Epidermal melanocyte (primary cell): ENCODE data around the gene SLIT1.

Experiments used
- DNase-seq: peaks from one replicate; pipeline ENCODE4 v3.0.0; 2011; ENCODE audit warnings: low spot score; ENCODE audit not compliant: insufficient read length

Gene SLIT1

DNA sequence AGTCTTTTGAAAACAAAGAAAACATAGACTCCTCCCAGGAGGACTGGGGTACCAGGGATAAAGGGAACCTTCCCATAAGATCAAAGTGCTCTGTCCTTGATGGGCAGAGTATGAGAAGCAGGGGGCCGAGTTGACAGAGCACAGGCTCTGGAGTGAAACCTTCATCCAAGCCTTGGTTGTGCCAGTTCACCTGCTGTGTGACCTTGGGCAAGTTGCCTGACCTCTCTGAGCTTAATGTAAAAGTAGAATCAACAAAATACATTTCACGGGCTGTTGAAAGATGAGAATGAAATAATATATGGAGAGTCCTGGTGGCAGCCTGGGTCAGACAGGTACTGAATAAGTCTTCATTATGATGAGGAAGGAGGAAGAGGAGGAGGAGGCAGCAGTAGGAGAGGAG is 69.9 kb downstream of the SLIT1 start:
- DNase-seq = no peak

DNA sequence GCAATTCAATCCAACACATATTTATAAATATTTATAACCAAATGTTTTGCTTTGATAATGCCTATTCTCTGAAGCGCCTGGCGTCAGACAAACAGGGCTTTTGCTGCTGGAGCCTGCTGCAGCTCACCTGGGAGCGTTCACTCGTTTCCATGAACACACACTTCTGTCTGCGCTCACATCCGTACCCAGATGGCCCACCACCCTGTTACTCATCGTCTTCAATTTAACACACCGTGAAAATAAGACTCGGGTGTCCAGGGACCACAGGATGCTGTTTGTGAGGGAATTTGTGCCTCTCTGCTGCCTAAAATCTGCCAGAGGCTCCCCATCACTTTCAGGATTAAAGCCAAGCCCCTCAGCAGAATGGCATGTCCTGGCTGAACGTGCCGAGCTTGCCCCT is 74.1 kb downstream of the SLIT1 start:
- no peak for DNase-seq

DNA sequence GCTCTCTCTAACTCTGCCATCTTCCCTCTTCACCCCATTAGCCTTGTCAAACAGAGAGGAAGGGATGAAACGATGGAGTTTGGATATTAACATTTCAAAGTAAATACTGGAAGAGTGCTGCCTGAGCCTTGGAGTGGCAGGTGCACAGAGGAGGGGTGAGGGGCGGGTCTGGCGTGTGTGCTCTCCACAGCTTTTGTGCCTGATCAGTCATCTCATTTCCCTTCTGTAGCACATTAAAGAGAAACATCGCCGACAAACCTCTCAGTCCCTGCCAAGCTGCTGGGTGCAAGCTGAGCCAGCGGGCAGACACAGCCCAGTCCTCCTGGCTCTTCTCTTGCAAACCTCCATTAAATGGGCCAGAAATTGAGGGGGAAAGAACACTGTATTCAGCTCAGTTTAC is 76.2 kb downstream of the SLIT1 start:
- DNase-seq = no peak

DNA sequence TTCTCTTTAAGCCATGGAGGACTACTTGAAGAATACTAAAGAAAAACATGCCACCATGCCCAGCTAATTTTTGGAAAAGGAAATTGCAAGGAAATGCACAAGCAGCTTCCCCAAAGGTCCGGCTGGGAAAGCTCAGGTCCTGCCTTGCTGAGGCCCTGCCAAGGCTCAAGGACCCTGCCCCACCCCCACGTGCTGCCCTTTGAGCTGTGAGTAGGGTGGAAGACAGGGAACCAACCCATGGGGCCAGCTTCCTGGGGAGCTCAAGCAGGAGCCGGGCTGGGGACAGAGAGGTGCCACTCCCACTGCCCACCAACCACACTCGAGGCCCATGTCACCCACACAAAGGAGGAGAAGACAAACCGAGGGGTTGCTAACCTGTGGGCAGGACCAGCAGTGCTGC is 78.2 kb downstream of the SLIT1 start:
- DNase-seq = no peak

DNA sequence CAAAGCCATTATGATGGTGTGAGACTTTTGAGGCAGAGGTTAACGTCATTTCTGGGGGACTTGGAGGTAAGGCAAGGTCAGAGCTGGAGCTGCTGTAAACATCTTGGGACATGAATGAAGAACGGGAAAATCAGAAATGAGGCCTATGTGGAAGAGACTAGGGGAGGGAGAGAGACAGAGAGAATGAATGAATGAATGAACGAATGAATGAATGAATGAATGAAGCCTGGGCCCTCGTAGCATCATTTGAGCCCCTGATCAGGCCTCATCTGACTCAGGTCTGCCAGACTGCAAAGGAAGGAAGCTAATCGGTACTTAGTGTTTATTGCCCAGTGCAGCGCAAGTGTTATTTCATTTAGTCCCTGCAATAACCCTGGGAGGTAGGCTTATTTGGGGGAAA is 79.6 kb downstream of the SLIT1 start:
- DNase-seq = no peak

DNA sequence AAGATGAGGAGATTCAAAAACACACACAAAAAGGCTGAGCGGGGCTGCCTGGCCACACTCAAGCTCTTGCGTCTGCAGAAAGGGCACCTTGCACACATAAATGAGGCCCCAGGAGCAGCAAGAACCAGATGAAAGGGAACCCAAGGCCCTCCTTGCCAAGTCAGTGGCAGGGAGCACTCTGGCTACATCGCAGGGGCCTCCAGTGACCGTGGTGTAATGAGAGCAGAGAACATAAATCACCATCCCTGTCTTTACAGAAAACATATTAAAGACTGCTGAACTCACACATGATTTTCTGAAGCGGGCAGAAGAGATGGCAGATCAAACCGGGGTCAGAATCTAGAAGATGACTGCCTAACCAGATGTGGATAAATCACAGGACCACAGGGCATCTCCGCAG is 80.5 kb downstream of the SLIT1 start:
- DNase-seq = no peak

DNA sequence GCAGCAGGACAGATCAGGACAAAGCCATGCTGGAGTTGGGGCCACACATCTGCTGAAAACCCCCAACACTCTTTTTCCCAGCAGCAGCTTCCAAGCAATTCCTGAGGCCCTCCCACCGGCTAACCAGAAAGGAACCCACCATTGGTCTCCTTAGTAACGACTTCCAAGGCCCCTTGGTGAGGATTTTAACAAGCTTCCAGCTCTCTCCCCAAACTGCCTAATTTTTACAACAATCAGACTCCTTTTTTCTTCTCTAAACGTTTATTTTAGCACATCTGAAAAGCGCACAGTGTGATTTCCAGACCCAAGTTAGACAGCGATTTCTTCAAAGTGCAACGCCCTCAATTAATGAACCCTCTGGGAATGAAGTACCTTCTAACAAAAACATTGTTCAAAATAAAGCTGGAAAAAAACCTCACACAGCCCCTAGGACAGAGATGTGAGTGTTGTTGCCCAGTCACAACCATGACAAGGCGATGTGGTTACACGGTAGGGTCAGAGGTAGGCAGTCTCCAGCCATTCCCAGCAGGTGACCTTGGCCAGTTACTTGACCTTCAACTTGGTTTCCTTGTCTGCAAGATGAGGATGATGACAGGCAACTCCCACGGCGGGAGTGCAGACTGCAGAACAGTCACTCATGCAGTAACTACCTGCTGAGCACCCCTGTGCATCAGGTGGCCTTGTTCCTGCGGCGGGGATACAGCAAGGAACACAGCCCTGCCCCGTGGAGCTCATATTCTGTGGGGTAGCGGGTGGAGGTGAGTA is 82.3 kb downstream of the SLIT1 start:
- DNase-seq = no peak

DNA sequence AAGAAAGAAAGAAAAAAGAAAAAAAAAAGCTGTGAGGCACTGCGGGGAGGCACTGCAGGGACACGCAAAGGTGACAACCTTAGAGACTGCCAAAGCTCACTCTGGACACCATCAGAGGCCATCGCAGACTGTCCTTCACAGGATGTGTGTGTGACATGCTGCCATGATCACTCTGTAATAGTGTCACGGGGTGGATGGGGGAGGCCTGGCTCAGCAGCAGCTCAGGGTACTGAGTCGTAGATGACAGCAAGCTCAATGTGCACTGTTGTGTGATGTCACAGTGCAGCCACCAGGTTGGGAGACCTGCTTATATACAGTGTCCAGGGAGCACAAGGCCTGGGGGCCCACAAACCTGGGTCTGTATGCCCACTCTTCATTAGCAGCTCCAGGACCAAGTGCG is 83.3 kb downstream of the SLIT1 start:
- no peak for DNase-seq

DNA sequence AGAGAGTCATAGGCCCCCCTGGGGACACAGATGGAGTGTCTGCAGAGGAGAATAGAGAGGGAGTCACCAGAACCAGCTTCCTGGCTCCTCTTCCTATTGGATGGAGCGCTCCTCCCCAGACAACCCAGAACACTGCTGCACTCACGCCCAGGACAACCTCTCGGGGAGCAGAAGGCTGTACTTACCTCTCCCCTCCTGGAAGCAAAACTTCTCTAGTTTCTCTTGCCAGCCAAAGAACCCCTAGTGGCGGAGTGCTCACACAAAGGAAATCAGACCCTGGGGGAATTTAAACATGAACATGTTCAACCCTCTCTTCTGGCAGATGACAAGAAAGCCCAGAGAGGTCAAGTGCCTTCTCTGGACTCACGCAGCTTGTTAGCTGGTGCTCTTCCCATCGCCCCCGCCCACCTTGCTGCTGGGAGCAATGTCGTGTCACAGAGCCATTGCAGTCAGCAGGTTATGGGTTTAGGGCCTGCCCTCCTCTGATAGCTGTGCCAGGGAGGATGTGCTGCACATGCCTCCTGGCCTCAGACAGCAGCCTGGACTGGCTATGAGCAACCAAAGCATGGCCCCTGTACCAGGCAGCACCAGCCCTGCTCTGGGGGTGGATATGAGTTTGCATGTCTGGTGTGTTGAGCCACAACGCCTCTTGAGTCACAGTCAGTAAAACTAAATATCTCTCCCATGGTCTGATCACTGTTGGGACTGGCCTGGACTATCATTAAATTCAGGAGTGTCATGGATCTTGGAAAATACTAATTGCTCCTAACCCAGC is 84.4 kb downstream of the SLIT1 start:
- DNase-seq = no peak

DNA sequence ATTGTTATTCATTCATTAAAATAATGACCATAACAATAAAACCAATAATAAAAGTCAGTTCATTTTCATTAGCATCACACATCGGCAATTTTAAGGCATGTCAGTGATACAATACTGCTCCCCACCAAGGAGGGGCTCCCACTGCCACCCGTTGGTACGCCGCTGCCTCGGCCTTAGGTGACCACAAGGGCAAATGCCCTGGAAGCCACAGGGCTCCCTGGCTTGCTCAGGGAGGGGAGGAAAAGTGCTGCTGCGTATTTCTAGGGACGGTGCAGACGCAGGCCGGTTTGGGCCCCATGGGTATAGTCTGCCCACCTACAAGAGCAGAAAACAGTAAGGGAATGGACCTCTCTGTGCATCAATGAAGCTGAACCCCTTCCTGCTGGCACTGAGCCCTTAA is 85.1 kb downstream of the SLIT1 start:
- DNase-seq = no peak

DNA sequence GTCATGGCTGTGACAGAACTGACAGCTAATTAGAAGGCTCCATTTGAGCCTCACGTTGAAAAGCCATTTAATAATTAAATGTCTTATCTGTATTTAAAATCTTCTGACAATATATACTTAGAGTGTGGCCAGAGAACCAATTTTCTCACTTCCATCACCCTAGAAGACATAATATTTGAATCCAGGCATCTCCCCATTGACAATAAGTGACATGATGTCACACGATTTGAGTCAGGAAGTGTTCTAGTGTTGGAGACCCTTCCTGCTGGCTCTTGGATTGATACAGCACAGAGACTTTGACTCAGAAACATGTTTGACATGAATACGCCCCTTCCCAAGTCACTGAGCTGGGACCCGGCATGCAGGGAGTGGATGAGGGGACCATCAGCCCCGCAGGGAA is 85.9 kb downstream of the SLIT1 start:
- no peak for DNase-seq

DNA sequence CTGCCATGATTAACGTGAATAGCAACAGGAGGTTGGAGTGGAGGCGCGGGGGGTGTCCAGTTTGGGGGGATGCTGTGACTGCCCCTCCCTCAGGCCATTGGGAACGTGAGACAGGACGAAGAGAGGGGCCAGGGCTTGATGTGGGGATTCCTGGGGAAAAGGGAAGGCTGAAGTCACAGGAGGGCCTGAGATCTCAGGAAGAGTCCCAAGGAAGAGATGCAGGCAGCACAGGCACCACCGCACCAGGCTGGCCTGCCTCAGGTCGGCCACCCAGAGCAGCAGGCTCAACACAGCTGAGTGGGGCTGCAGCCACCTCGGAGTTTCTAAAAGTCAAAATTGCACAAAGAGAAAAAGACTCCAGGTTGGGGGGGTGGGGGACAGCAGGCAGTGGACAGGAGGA is 86.7 kb downstream of the SLIT1 start:
- no peak for DNase-seq

DNA sequence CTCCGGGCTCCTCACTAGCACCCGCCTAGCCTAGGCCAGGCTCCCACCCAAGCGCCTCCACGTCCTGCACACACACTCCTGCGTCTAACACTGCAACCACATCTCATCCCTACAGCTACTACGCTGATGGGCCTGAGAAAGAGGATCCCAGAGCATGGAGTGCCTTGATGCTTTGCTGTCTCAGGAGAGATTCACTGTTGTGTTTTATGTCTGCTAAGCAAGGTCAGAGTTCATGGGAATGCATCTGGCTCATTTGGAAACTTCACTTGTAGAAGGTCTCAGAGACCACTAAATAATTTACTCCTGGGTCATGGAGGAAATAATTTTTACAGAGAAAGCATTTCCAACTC is 88.7 kb downstream of the SLIT1 start:
- no peak for DNase-seq

DNA sequence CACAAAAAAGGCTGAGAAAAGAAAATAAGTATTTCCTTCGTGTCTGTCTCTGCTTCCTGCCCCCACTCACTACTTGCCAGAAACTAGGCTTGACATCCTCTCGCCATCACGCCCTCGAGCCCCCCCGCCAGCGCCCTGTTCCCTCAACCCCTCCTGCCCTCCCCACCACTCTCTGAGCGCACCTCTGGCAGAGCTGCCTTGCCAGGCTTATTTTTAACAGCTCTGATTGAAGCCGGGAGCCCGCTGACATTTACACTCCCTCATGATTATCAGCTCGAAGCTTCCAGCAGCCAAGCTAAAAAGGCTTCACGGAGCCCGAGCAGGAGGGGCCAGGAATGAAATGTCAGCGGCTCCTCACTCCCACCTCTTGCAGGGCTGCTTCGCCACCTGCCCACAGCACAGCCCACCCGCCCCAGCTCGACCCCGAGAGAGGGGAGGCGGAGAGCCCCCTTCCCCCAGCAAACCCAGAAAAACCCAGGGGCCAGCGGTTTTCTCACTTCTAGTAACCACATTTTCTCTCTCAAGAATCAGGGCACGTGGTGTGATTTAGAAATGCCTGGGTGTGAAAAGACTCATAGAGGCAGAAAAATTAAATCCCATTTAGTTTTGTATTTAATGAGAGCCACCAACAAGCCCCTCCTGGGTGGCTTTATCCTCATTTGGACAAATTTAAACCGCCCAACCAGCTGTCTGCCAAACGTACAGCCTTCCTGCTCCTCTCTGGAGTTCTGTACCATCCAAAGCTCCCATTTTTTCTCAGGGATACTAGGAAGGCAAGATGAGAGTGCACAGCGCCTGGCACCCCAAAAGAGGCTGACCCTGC is 89.3 kb downstream of the SLIT1 start:
- no peak for DNase-seq

DNA sequence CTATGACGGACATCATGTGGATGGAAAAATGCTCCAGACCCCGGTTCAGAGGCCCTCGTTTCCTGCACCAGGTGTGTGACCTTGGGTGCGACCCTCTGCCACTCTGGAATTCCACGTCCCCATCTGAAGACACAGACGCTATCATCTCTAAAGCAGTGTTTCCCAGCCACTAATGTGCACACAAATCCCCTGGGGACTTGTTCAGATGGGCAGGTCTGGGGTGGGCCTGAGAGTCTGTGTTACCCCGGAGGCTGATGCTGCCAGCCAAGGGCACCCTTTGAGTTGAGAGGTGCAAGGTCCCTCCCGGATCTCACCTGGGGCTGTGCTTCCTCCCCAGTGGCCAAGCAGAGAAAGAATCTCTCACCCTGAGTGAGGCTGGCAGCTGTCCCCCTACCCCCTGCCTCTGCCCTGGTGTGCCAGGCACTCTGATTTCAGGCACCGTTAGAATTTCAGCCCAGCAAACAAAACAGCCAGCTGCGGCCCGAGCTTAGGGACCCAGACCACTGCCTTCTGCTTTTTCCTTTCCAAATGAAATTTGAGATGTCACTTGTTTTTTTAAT is 90.0 kb downstream of the SLIT1 start:
- no peak for DNase-seq

DNA sequence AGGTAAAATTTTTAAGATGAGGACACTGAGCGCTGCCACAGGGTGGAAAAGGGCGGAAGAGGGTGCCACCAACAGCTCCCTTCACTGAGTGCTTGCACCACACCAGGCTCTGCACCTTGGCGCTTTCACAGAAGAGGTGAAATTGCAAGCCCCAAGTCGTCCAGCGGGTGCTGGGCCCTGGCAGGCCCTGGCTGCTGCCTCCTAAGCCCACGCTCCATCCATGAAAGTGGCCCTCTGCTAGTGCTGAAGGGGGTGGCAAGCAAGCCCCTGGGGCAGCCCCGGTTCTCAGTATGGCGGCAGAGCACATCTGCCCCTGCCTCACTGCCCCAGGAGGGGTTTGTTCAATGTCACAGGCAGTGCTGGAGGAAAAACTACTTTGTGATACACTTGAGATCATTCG is 95.1 kb downstream of the SLIT1 start:
- no peak for DNase-seq

DNA sequence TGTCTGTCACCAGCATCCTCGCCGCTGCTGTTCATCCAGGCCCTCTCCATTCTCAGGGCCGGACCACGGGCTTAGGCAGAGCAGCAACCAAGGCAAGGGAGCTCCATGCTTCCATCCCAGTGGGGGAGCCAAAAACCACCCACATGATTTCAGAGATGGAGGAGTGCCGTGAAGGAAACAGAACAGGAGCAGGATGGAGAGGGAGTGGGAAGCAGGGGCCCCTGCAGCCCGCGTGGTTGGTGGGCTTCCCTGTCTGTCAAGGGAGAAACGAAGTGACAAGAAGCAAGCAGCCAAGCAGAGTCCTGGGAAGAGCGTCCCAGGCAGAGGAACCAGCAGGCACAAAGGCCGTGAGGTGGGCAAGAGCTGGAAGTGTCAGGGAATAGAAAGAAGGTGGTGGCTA is 95.7 kb downstream of the SLIT1 start:
- DNase-seq = no peak

DNA sequence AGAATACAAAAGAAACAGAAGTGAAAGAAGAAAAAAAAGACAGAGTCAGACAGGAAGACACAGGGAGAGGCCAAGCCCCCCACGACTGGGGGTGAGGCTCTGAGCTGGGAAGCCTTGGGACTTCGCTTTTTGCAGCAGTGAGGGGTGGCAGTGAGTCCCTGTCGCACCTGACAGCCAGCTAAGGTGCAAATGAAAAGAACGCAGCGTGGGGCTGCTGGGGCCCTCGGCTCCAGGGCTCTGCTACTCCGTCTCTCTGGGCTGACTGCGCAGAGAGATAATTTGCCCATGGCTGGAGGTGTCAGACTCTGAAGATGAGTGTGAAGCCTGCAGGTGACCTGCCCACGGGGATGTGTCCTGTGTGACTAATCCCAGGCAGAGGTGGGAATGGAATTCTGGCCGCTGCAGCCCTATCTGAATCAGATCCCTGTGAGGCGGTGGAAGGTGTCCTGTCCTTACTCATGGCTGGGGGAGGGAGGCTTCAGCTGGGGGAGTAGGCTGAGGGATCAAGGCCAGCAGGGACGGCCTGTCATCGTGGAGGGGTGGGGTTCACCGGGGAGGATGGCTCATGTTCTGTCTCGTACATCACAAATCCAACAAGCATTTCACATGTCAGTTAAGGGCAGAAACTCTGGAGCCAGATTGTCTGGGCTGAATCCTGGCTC is 96.4 kb downstream of the SLIT1 start:
- no peak for DNase-seq

DNA sequence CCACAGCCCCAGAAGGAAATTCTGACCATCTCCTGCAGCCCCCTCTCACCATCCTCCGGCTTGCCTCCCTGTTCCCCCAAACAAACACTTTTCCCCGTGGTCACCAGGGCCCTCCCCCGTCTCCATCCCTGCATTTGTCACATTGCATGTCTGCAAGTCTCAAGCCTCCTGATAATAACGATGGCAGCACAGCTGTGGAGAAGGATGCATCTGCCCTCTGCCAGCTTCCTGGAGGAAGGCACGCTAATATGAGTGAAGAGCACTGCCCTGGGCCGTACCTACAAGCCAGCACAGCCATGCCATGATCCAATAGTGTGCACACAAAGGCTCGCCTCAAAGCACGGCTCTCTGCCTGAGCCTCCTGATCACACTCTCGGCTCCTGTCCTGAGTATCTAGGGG is 98.5 kb downstream of the SLIT1 start:
- DNase-seq = no peak

DNA sequence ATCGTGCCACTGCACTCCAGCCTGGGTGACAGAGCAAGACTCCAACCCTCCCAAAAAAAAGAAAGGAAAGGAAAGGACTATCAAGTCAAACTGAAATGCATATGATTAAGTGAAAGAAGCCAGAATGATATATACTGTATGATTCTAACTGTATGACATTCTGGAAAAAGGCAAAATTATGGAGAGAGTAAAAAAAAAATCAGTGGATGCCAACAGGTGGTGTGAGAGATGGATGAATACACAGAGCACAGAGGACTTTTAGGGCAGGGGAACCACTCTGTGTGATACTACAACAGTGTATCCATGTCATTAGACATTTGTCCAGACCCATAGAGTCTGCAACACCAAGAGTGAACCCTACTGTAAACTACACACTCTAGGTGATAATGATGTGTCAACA is 99.2 kb downstream of the SLIT1 start:
- no peak for DNase-seq

DNA sequence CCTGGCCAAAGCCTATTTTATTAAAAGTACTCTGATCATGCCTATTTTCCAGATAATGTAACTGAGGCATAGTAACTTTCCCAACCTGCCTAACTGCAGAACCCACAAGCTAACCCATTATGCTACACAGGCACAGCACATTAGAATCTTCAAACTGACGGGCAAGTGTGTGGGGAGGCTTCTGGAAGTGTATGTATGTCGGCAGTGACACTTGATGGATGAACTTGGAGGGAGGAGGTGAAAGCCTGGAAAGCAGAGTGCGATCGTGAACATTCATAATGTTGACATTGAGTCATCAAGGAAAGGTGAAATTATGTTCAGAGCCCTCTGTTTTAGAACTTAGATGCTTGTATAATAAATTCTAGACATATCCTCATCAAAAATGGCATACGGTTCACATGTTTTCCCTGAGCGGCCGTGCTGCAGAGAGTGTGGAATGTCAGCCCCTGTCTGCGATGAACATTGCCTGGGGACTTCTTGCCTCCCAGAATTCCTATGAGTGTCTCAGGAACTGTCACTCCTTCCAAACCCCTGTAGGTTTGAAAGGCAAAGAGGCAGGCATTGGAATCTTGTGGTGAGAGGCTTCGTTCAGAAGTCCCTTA is 102.4 kb downstream of the SLIT1 start:
- no peak for DNase-seq
